Smooth muscle cell (in vitro differentiated cells): ENCODE results near the gene ZFHX2. TPM values are rescaled to one million over a fixed set of nuclear protein-coding genes. Genes with fewer than 3 reads are reported as not detected.

Source experiments
- DNase-seq: peaks from one replicate; lab custom pipeline; 2025; ENCODE audit not compliant: unreplicated experiment; lab: John Stamatoyannopoulos, UW
- H2AFZ ChIP-seq: fragments of 200-600 bp; sonication (generic); 2 replicates; pipeline ENCODE4 v1.6.0; 2016; ENCODE audit warnings: antibody characterized with exemption, low read depth, mild to moderate bottlenecking
- H3F3A ChIP-seq: fragments of 200-600 bp; sonication (generic); 2 replicates; pipeline ENCODE4 v1.6.0; 2017; ENCODE audit warnings: antibody characterized with exemption, low read depth
- H3K27ac ChIP-seq: fragments of 200-600 bp; sonication (generic); 2 replicates; pipeline ENCODE4 v1.5.1; 2016; ENCODE audit warnings: low read depth, mild to moderate bottlenecking
- H3K27me3 ChIP-seq: fragments of 200-600 bp; sonication (generic); 2 replicates; pipeline ENCODE4 v1.6.1; 2016; ENCODE audit warnings: low read depth, mild to moderate bottlenecking
- H3K36me3 ChIP-seq: fragments of 200-600 bp; sonication (generic); 2 replicates; pipeline ENCODE4 v1.5.1; 2016; ENCODE audit warnings: low read depth
- H3K4me1 ChIP-seq: fragments of 200-600 bp; sonication (generic); 2 replicates; pipeline ENCODE4 v1.5.1; 2016; ENCODE audit warnings: low read depth
- H3K4me2 ChIP-seq: fragments of 200-600 bp; sonication (generic); 2 replicates; pipeline ENCODE4 v1.6.0; 2016; ENCODE audit warnings: mild to moderate bottlenecking
- H3K4me3 ChIP-seq: fragments of 200-600 bp; sonication (generic); 2 replicates; pipeline ENCODE4 v1.5.1; 2016; ENCODE audit warnings: mild to moderate bottlenecking
- H3K79me2 ChIP-seq: fragments of 200-600 bp; sonication (generic); 2 replicates; pipeline ENCODE4 v1.6.0; 2016; ENCODE audit warnings: low read depth, mild to moderate bottlenecking
- H3K9ac ChIP-seq: fragments of 200-600 bp; sonication (generic); 2 replicates; pipeline ENCODE4 v1.6.0; 2016; ENCODE audit warnings: low read depth
- H3K9me3 ChIP-seq: fragments of 200-600 bp; sonication (generic); replicated peaks from 2 replicates; pipeline ENCODE4 v1.5.1; 2016; ENCODE audit warnings: low read depth
- H4K20me1 ChIP-seq: fragments of 200-600 bp; sonication (generic); 2 replicates; pipeline ENCODE4 v1.6.0; 2016; ENCODE audit warnings: low read depth
- WGBS: methylation state at CpG from one replicate; pipeline ENCODE4 v1.1.7; 2016; ENCODE audit warnings: low lambda C conversion rate; 5-methylcytosine and 5-hydroxymethylcytosine counted together
- polyA plus RNA-seq: library from polyadenylated mRNA; unstranded; fragments of >200 nt; fragmentation: Nextera tagmentation; extraction: Ambion mirVana; gene quantifications from 2 replicates; pipeline ENCODE4 v1.2.1, GENCODE V29; 2016
- total RNA-seq: library from RNA; depleted of rRNA; stranded (reverse); fragments of >200 nt; gene quantifications from 2 replicates; pipeline ENCODE4 v1.2.3, GENCODE V29; 2014
- TF ChIP-seq, protein P1 (sequence below): fragments of 200-600 bp; sonication (generic); IDR thresholded peaks from 2 replicates; pipeline ENCODE4 v1.5.1; 2017; ENCODE audit warnings: borderline replicate concordance, mild to moderate bottlenecking, antibody characterized with exemption; ENCODE audit not compliant: insufficient read depth, poor library complexity, severe bottlenecking

The ZFHX2 gene
- total and polyA plus RNA-seq, 2 experiments from 2014 or later: 0.27 to 1.4 TPM

DNA sequence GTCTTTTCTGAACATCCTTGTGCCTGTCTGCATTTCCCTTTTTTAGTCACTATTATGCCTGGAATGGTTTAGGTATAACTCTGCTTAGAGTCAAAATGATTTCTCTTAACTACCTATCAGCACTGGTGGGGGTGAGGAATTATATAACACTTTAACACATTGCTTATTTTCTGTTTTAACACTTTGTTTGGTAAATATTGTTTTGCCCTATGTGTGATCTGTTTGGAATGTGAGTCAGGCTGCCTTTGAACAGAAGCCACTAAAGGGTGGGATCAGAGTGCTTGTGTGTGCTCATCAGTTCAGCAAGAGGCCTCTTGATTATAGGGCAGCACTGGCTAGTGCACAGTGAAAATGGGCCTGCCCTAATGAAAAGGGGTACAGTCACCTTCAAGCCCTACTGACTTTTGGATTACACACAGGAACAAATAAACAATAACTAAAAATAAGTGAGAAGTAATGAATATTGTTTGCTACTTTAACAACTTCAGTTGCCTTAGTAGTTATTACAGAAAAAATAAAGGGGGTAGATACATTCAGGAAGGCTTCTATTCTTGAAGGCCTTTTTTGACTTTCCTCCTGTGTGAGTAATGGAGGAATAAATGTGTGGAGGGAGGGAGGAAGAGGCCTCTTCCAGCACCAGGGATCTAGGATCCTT lies 58.8 kb downstream of the ZFHX2 start:
- H3K79me2 ChIP-seq: no peaks in the 10 kb centered on the region
- H3K4me1 ChIP-seq: peaks cover 19% of the 10 kb centered on the region
- TF ChIP-seq, protein P1, sequence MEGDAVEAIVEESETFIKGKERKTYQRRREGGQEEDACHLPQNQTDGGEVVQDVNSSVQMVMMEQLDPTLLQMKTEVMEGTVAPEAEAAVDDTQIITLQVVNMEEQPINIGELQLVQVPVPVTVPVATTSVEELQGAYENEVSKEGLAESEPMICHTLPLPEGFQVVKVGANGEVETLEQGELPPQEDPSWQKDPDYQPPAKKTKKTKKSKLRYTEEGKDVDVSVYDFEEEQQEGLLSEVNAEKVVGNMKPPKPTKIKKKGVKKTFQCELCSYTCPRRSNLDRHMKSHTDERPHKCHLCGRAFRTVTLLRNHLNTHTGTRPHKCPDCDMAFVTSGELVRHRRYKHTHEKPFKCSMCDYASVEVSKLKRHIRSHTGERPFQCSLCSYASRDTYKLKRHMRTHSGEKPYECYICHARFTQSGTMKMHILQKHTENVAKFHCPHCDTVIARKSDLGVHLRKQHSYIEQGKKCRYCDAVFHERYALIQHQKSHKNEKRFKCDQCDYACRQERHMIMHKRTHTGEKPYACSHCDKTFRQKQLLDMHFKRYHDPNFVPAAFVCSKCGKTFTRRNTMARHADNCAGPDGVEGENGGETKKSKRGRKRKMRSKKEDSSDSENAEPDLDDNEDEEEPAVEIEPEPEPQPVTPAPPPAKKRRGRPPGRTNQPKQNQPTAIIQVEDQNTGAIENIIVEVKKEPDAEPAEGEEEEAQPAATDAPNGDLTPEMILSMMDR: no peak

GRCh38 chr14:23487216-23487615 lies 64.3 kb downstream of the ZFHX2 start:
- no peak for DNase-seq
- peaks cover 11% of the 10 kb centered on the region for H4K20me1 ChIP-seq
- H3F3A ChIP-seq: peaks cover 3% of the 10 kb centered on the region
- H3K27me3 ChIP-seq: no peaks in the 10 kb centered on the region
- no peak overlapping the region for H3K4me3 ChIP-seq
- no peak overlapping the region for H3K4me2 ChIP-seq
- no peak overlapping the region for H3K9ac ChIP-seq
- no peaks in the 10 kb centered on the region for H3K79me2 ChIP-seq
- no peak overlapping the region for H3K27ac ChIP-seq
- H3K9me3 ChIP-seq: no peaks in the 10 kb centered on the region
- peaks cover 18% of the 10 kb centered on the region for H3K4me1 ChIP-seq
- H2AFZ ChIP-seq: no peak overlapping the region
- TF ChIP-seq, protein P1: no peak
- H3K36me3 ChIP-seq: no peaks in the 10 kb centered on the region
- 85% methylated on average over 7 of the region's 7 CpGs for WGBS

More for the DNA sequence above, 58.8 kb downstream of the ZFHX2 start:
- Histone ChIP-seq H3F3A (peaks cover 3% of the 10 kb centered on the region), H4K20me1 (no peaks in the 10 kb centered on the region), H3K36me3 (no peaks in the 10 kb centered on the region), H3K27me3 (no peaks in the 10 kb centered on the region), H3K4me2 (no peak overlapping the region), H2AFZ (no peak overlapping the region), H3K9ac (no peak overlapping the region), H3K9me3 (no peaks in the 10 kb centered on the region), H3K27ac (no peak overlapping the region), H3K4me3 (no peak overlapping the region)
- DNase-seq: no peak

- no peaks in the 10 kb centered on the region for H3K79me2 ChIP-seq
- TF ChIP-seq, protein P1: no peak
- no peak overlapping the region for H3K9ac ChIP-seq
- peaks cover 20% of the 10 kb centered on the region for H3K4me1 ChIP-seq
- no peak overlapping the region for H3K4me3 ChIP-seq
- no peaks in the 10 kb centered on the region for H3K9me3 ChIP-seq
- H3K27ac ChIP-seq: no peak overlapping the region
- H3K27me3 ChIP-seq: no peaks in the 10 kb centered on the region
- no peak overlapping the region for H2AFZ ChIP-seq
- H3K36me3 ChIP-seq: no peaks in the 10 kb centered on the region
- H4K20me1 ChIP-seq: peaks cover 23% of the 10 kb centered on the region
- no peak for DNase-seq
- H3K4me2 ChIP-seq: no peak overlapping the region
- 92% methylated on average over 2 of the region's 2 CpGs for WGBS
- H3F3A ChIP-seq: no peaks in the 10 kb centered on the region
Observed at GRCh38 chr14:23486036-23486435, 65.5 kb downstream of the ZFHX2 start.

- no peaks in the 10 kb centered on the region for H3K79me2 ChIP-seq
- WGBS: 78% methylated on average over 4 of the region's 4 CpGs
Observed at GRCh38 chr14:23485326-23485725, 66.2 kb downstream of the ZFHX2 start.

More at GRCh38 chr14:23485326-23485725, 66.2 kb downstream of the ZFHX2 start:
- peaks cover 30% of the 10 kb centered on the region for H4K20me1 ChIP-seq
- H3K4me2 ChIP-seq: no peak overlapping the region
- TF ChIP-seq, protein P1: no peak
- H3K4me1 ChIP-seq: peaks cover 20% of the 10 kb centered on the region
- no peaks in the 10 kb centered on the region for H3K27me3 ChIP-seq
- H3F3A ChIP-seq: no peaks in the 10 kb centered on the region
- no peak overlapping the region for H3K4me3 ChIP-seq
- no peak overlapping the region for H3K9ac ChIP-seq
- H2AFZ ChIP-seq: no peak overlapping the region
- H3K9me3 ChIP-seq: no peaks in the 10 kb centered on the region
- H3K27ac ChIP-seq: no peak overlapping the region
- no peak for DNase-seq
- H3K36me3 ChIP-seq: no peaks in the 10 kb centered on the region
